ENCODE results near the gene QRICH2. TPM values are rescaled to one million over a fixed set of nuclear protein-coding genes. Genes with fewer than 3 reads are reported as not detected.
A peak's percentile ranks its signal among the peaks of the same experiment; 100 is the strongest.

Gene QRICH2
- total RNA-seq (2.2 TPM), polyA plus RNA-seq (under 1 TPM in 1 of 4 donors, not detected in 3; 0.50 TPM)

- H3K4me1 Mint-ChIP-seq, result peaks cover 0 to 1% (median 0%) of the 10 kb centered on the region in 4 donors
These were observed at the start of gene QRICH2 for GRCh38 chr17:76307966-76308338. Gene QRICH2, minus strand, starts transcription at chr17:76308276. Its CDS starts 278 bp downstream, at chr17:76307998.

DNA sequence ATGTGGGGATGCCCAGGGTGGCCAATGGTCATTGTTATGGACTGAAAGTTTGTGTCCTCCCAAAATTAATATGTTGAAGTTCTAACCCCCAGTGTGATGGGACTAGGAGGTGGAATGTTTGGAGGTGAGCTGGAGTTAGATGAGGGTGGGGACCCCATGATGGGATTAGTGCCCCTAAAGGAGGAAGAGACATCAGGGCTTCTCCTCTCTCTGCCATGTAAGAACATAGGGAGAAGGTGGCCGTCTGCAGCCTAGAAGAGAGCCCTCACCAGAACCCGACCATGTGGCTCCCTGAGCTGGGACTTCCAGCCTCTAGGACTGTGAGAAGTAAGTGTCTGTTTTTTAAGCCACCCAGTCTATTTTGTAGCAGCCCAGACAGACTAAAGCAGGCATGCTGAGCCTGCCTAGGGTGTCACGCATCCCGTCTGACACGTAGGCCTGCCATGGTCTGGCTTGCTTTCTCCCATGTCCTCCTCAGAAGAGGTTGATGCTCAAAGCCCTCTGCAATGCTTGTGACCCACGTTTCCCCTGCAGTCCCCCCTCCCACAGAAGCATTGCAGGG, 49.6 kb upstream of the QRICH2 start:
- peaks cover 12% of the 10 kb centered on the region for H3K4me1 ChIP-seq (ENCODE audit: control insufficient read depth, insufficient read depth, low read length, poor library complexity, severe bottlenecking)
- DNase-seq (no peak), ATAC-seq (ENCODE audit: low read depth in 2 of 2) (no peak)
- H3K27ac Mint-ChIP-seq, result no peak overlapping the region
- no peaks in the 10 kb centered on the region for H3K9me3 ChIP-seq (ENCODE audit: control insufficient read depth in 2 of 2, low read length in 2 of 2)
- H3K27me3 ChIP-seq (ENCODE audit: control insufficient read depth, insufficient read depth, low read length), result no peaks in the 10 kb centered on the region
- no peaks in the 10 kb centered on the region for H3K36me3 ChIP-seq (ENCODE audit: control insufficient read depth, insufficient read depth, low read length)
- peaks cover 9% of the 10 kb centered on the region for H3K27me3 Mint-ChIP-seq
- H3K4me3 ChIP-seq (ENCODE audit: low read depth, low read length), result no peak overlapping the region
- peaks cover 0 to 14% (median 7%) of the 10 kb centered on the region in 4 donors for H3K4me1 Mint-ChIP-seq
- H3K9me3 Mint-ChIP-seq, result no peaks in the 10 kb centered on the region
- no peak overlapping the region for H3K27ac ChIP-seq (ENCODE audit: insufficient read depth, low read length, poor library complexity, severe bottlenecking)
- no peaks in the 10 kb centered on the region for H3K36me3 Mint-ChIP-seq
- peak overlapping the region in 2 of 4 donors; percentile 41 to 55 for H3K4me3 Mint-ChIP-seq

More at GRCh38 chr17:76307966-76308338, at the start of gene QRICH2:
- Mint-ChIP-seq H3K36me3 (peaks cover 18% of the 10 kb centered on the region), H3K4me3 (no peak within 1 kb of the TSS), H3K27me3 (no peaks in the 10 kb centered on the region), H3K27ac (no peak within 1 kb of the TSS), H3K9me3 (no peaks in the 10 kb centered on the region)
- H3K27me3 ChIP-seq (ENCODE audit: control insufficient read depth, insufficient read depth, low read length), result no peaks in the 10 kb centered on the region
- H3K27ac ChIP-seq (ENCODE audit: insufficient read depth, low read length, poor library complexity, severe bottlenecking), result no peak within 1 kb of the TSS
- no peaks in the 10 kb centered on the region for H3K4me1 ChIP-seq (ENCODE audit: control insufficient read depth, insufficient read depth, low read length, poor library complexity, severe bottlenecking)
- peaks cover 24% of the 10 kb centered on the region for H3K36me3 ChIP-seq (ENCODE audit: control insufficient read depth, insufficient read depth, low read length)
- DNase-seq, result no peak
- no peak within 1 kb of the TSS for H3K4me3 ChIP-seq (ENCODE audit: low read depth, low read length)
- ATAC-seq (ENCODE audit: low read depth in 2 of 2), result no peak
- H3K9me3 ChIP-seq (ENCODE audit: control insufficient read depth in 2 of 2, low read length in 2 of 2), result no peaks in the 10 kb centered on the region

- peak overlapping the region in 1 of 4 donors; percentile 55 for H3K4me3 Mint-ChIP-seq
These were observed 48.9 kb upstream of the QRICH2 start for GRCh38 chr17:76356803-76357456.

DNA sequence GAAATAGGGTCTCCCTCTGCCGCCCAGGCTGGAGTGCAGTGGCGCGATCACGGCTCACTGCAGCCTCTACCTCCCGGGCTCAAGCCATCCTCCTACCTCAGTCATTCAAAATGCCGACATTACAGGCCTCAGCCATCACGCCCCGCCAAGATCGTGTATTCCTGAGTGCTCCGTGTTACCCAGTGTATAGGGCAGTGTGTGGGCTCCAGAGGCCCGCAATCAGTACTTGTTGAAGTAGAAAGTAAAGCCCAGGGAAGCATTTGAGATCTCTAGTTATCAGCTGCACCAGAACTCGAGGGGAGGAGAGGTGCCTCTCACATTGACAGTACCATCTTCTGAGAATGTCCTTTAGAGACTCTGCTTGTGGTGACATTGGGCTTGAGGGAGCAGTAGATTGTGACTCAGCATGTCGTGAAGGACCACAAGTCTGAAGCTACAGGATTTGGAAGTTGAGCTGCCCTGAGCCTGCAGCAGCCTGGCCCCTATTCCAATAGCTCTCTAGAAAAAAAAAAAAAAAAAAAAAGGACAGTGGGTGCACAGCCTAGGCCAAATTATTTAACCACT, 46.8 kb upstream of the QRICH2 start:
- H3K27ac ChIP-seq (ENCODE audit: insufficient read depth, low read length, poor library complexity, severe bottlenecking), result no peak overlapping the region
- no peaks in the 10 kb centered on the region for H3K9me3 ChIP-seq (ENCODE audit: control insufficient read depth in 2 of 2, low read length in 2 of 2)
- peak in 1 of 3 donors; percentile 18 for DNase-seq
- H3K4me1 ChIP-seq (ENCODE audit: control insufficient read depth, insufficient read depth, low read length, poor library complexity, severe bottlenecking), result peaks cover 14% of the 10 kb centered on the region
- peaks cover 4% of the 10 kb centered on the region for H3K36me3 Mint-ChIP-seq
- ATAC-seq (ENCODE audit: low read depth in 2 of 2), result no peak
- H3K9me3 Mint-ChIP-seq, result no peaks in the 10 kb centered on the region
- H3K36me3 ChIP-seq (ENCODE audit: control insufficient read depth, insufficient read depth, low read length), result no peaks in the 10 kb centered on the region
- H3K4me3 Mint-ChIP-seq, result peak overlapping the region; percentile 61 to 92 (median 75)
- H3K27me3 Mint-ChIP-seq, result no peaks in the 10 kb centered on the region
- peak overlapping the region in 2 of 3 donors; percentile 60 to 92 for H3K27ac Mint-ChIP-seq
- H3K27me3 ChIP-seq (ENCODE audit: control insufficient read depth, insufficient read depth, low read length), result no peaks in the 10 kb centered on the region
- H3K4me1 Mint-ChIP-seq, result peaks cover 5 to 28% (median 14%) of the 10 kb centered on the region in 4 donors
- no peak overlapping the region for H3K4me3 ChIP-seq (ENCODE audit: low read depth, low read length)

More at GRCh38 chr17:76356803-76357456, 48.9 kb upstream of the QRICH2 start:
- Histone ChIP-seq H3K4me1 (ENCODE audit: control insufficient read depth, insufficient read depth, low read length, poor library complexity, severe bottlenecking) (peaks cover 14% of the 10 kb centered on the region), H3K4me3 (ENCODE audit: low read depth, low read length) (no peak overlapping the region), H3K9me3 (ENCODE audit: control insufficient read depth in 2 of 2, low read length in 2 of 2) (no peaks in the 10 kb centered on the region), H3K27me3 (ENCODE audit: control insufficient read depth, insufficient read depth, low read length) (no peaks in the 10 kb centered on the region), H3K36me3 (ENCODE audit: control insufficient read depth, insufficient read depth, low read length) (no peaks in the 10 kb centered on the region), H3K27ac (ENCODE audit: insufficient read depth, low read length, poor library complexity, severe bottlenecking) (no peak overlapping the region)
- peaks cover 2 to 19% (median 10%) of the 10 kb centered on the region in 4 donors for H3K4me1 Mint-ChIP-seq
- no peak overlapping the region for H3K27ac Mint-ChIP-seq
- no peaks in the 10 kb centered on the region for H3K9me3 Mint-ChIP-seq
- peaks cover under 1% of the 10 kb centered on the region for H3K36me3 Mint-ChIP-seq
- H3K27me3 Mint-ChIP-seq, result peaks cover 6% of the 10 kb centered on the region
- DNase-seq (no peak), ATAC-seq (ENCODE audit: low read depth in 2 of 2) (no peak)

DNA sequence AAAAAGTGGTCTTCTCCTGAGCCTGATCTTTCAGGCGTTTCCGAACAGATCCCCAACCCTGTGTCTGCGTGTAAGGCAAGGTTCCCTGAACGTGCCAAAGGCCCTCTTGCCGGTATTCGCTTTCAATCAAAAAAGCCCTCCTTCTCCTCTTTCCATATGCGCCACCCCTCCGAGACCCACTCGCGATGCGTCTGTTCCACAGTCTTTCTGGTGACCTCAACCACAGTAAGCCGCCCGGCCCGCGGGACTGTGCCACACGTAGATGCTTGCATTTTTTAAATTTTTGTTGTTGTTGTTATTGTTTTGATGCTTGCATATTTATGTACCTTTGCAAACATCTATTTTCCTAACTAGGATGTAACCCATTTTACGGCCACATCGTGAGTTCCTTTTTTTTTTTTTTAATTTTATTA, 46.2 kb upstream of the QRICH2 start:
- no peaks in the 10 kb centered on the region for H3K36me3 ChIP-seq (ENCODE audit: control insufficient read depth, insufficient read depth, low read length)
- Mint-ChIP-seq H3K9me3 (no peaks in the 10 kb centered on the region), H3K4me1 (peaks cover 5 to 28% (median 14%) of the 10 kb centered on the region in 4 donors), H3K36me3 (peaks cover 4% of the 10 kb centered on the region), H3K27me3 (no peaks in the 10 kb centered on the region), H3K27ac (peak overlapping the region; percentile 92 to 99 (median 98)), H3K4me3 (peak overlapping the region; percentile 91 to 97 (median 94))
- H3K4me1 ChIP-seq (ENCODE audit: control insufficient read depth, insufficient read depth, low read length, poor library complexity, severe bottlenecking), result peaks cover 14% of the 10 kb centered on the region
- H3K27me3 ChIP-seq (ENCODE audit: control insufficient read depth, insufficient read depth, low read length), result no peaks in the 10 kb centered on the region
- H3K27ac ChIP-seq (ENCODE audit: insufficient read depth, low read length, poor library complexity, severe bottlenecking), result peak overlapping the region; percentile 79
- H3K9me3 ChIP-seq (ENCODE audit: control insufficient read depth in 2 of 2, low read length in 2 of 2), result no peaks in the 10 kb centered on the region
- ATAC-seq (ENCODE audit: low read depth in 2 of 2) (no peak), DNase-seq (no peak)
- H3K4me3 ChIP-seq (ENCODE audit: low read depth, low read length), result peak overlapping the region; percentile 82

- Mint-ChIP-seq H3K9me3 (no peaks in the 10 kb centered on the region), H3K4me1 (peaks cover 5 to 28% (median 14%) of the 10 kb centered on the region in 4 donors), H3K4me3 (peak within 1 kb of the TSS; percentile 91 to 97 (median 94)), H3K27ac (peak within 1 kb of the TSS; percentile 92 to 99 (median 98)), H3K36me3 (peaks cover 4% of the 10 kb centered on the region), H3K27me3 (no peaks in the 10 kb centered on the region)
- ATAC-seq (ENCODE audit: low read depth in 2 of 2) (peak; percentile 95 to 96), DNase-seq (peak; percentile 66 to 93 (median 88))
- no peaks in the 10 kb centered on the region for H3K27me3 ChIP-seq (ENCODE audit: control insufficient read depth, insufficient read depth, low read length)
- peaks cover 14% of the 10 kb centered on the region for H3K4me1 ChIP-seq (ENCODE audit: control insufficient read depth, insufficient read depth, low read length, poor library complexity, severe bottlenecking)
- peak within 1 kb of the TSS; percentile 79 for H3K27ac ChIP-seq (ENCODE audit: insufficient read depth, low read length, poor library complexity, severe bottlenecking)
- H3K4me3 ChIP-seq (ENCODE audit: low read depth, low read length), result peak within 1 kb of the TSS; percentile 82
- H3K9me3 ChIP-seq (ENCODE audit: control insufficient read depth in 2 of 2, low read length in 2 of 2), result no peaks in the 10 kb centered on the region
- no peaks in the 10 kb centered on the region for H3K36me3 ChIP-seq (ENCODE audit: control insufficient read depth, insufficient read depth, low read length)
These were observed 45.7 kb upstream of the QRICH2 start, which contains the start of gene PRPSAP1 for GRCh38 chr17:76353599-76354316. Gene PRPSAP1, minus strand, starts transcription at chr17:76353916. Its CDS starts 213 bp downstream, at chr17:76353703.

DNA sequence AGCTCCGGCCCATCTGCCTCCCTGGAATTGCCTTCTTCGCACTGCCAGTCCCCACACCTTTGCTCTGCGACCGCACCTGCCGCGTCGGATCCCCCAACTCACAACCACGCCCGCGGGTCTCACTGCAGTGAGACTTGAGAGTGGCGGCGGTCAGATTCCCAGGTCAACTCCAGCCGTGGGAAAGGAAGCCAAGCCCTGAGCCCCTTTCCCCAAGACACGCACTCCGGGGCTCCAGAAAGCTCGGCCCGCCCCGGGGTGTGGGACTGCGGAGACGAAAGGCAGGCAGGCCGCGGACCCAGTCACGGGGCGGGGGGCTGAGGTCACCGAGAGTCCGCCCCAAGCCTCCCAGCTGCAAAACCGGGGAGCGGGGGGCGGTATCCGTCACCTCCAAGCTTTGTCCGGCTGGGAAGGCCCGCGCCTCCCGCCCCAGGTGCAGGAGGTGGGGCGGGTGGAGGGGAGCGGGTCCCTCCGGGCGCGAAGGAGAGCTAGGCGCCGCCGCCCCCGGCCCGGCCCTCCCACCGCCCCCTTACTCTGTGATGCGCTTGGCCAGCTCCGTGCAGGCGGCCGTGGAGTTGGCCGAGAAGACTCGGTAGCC, 45.0 kb upstream of the QRICH2 start:
- peak in 1 of 3 donors; percentile 5 for DNase-seq
- H3K4me3 ChIP-seq (ENCODE audit: low read depth, low read length), result peak overlapping the region; percentile 67
- Mint-ChIP-seq H3K27ac (peak overlapping the region in 2 of 3 donors; percentile 92 to 99), H3K9me3 (no peaks in the 10 kb centered on the region), H3K4me1 (peaks cover 5 to 28% (median 14%) of the 10 kb centered on the region in 4 donors), H3K36me3 (peaks cover 4% of the 10 kb centered on the region), H3K27me3 (no peaks in the 10 kb centered on the region), H3K4me3 (peak overlapping the region; percentile 91 to 97 (median 94))
- peak in 1 of 2 donors; percentile 1 for ATAC-seq (ENCODE audit: low read depth in 2 of 2)
- peak overlapping the region; percentile 79 for H3K27ac ChIP-seq (ENCODE audit: insufficient read depth, low read length, poor library complexity, severe bottlenecking)
- H3K9me3 ChIP-seq (ENCODE audit: control insufficient read depth in 2 of 2, low read length in 2 of 2), result no peaks in the 10 kb centered on the region
- peaks cover 14% of the 10 kb centered on the region for H3K4me1 ChIP-seq (ENCODE audit: control insufficient read depth, insufficient read depth, low read length, poor library complexity, severe bottlenecking)
- no peaks in the 10 kb centered on the region for H3K36me3 ChIP-seq (ENCODE audit: control insufficient read depth, insufficient read depth, low read length)
- no peaks in the 10 kb centered on the region for H3K27me3 ChIP-seq (ENCODE audit: control insufficient read depth, insufficient read depth, low read length)

Measured in CD4-positive, CD25-positive, alpha-beta regulatory T cell (primary cell).